Neural progenitor cell (in vitro differentiated cells): ENCODE data around the gene TMEM115. TPM values are rescaled to one million over a fixed set of nuclear protein-coding genes. Genes with fewer than 3 reads are reported as not detected.

Source experiments
- DNase-seq: peaks from one replicate; pipeline ENCODE4 v3.0.0-alpha.2; 2016; ENCODE audit warnings: low spot score
- H2AFZ ChIP-seq: fragments of 200-600 bp; sonication (generic); replicated peaks from 2 replicates; pipeline ENCODE4 v1.6.1; 2016; ENCODE audit warnings: antibody characterized with exemption
- H3F3A ChIP-seq: fragments of 200-600 bp; sonication (generic); 2 replicates; pipeline ENCODE4 v1.6.1; 2016; ENCODE audit warnings: antibody characterized with exemption, low read depth
- H3K27ac ChIP-seq: fragments of 200-600 bp; sonication (generic); 2 replicates; pipeline ENCODE4 v1.5.1; 2016; ENCODE audit warnings: mild to moderate bottlenecking
- H3K27me3 ChIP-seq: fragments of 200-600 bp; sonication (generic); 2 replicates; pipeline ENCODE4 v1.6.1; 2016; ENCODE audit warnings: mild to moderate bottlenecking, moderate library complexity
- H3K36me3 ChIP-seq: fragments of 200-600 bp; sonication (generic); 2 replicates; pipeline ENCODE4 v1.5.1; 2016
- H3K4me1 ChIP-seq: fragments of 200-600 bp; sonication (generic); 2 replicates; pipeline ENCODE4 v1.6.1; 2016; ENCODE audit warnings: mixed run types
- H3K4me2 ChIP-seq: fragments of 200-600 bp; sonication (generic); 2 replicates; pipeline ENCODE4 v1.6.1; 2016
- H3K4me3 ChIP-seq: fragments of 200-600 bp; sonication (generic); 2 replicates; pipeline ENCODE4 v1.5.1; 2016
- H3K79me2 ChIP-seq: fragments of 200-600 bp; sonication (generic); 2 replicates; pipeline ENCODE4 v1.6.1; 2016; ENCODE audit warnings: low read depth
- H3K9ac ChIP-seq: fragments of 200-600 bp; sonication (generic); 2 replicates; pipeline ENCODE4 v1.6.1; 2016
- H3K9me3 ChIP-seq: fragments of 200-600 bp; sonication (generic); 2 replicates; pipeline ENCODE4 v1.5.1; 2016; ENCODE audit warnings: low read depth
- H4K20me1 ChIP-seq: fragments of 200-600 bp; sonication (generic); 2 replicates; pipeline ENCODE4 v1.6.1; 2016; ENCODE audit warnings: low read depth
- H3K27ac Mint-ChIP-seq: 3 replicates; pipeline ENCODE4 v1.8.0; 2021; ENCODE audit warnings: mixed read lengths
- H3K27me3 Mint-ChIP-seq: 2 replicates; pipeline ENCODE4 v1.8.0; 2022; ENCODE audit warnings: low read depth, mild to moderate bottlenecking, inconsistent platforms, moderate library complexity, mixed read lengths; ENCODE audit not compliant: insufficient read depth
- H3K36me3 Mint-ChIP-seq: 3 replicates; pipeline ENCODE4 v1.8.0; 2021; ENCODE audit warnings: mixed read lengths
- H3K4me1 Mint-ChIP-seq: 3 replicates; pipeline ENCODE4 v1.8.0; 2021; ENCODE audit warnings: mixed read lengths
- H3K4me3 Mint-ChIP-seq: 3 replicates; pipeline ENCODE4 v1.8.0; 2021; ENCODE audit warnings: mild to moderate bottlenecking, moderate library complexity, mixed read lengths
- H3K9me3 Mint-ChIP-seq: 3 replicates; pipeline ENCODE4 v1.8.0; 2020; ENCODE audit warnings: mixed read lengths
- CTCF ChIP-seq: fragments of 200-600 bp; sonication (generic); IDR thresholded peaks from 2 replicates; pipeline ENCODE4 v1.5.1; 2017; ENCODE audit warnings: antibody characterized with exemption, mild to moderate bottlenecking
- EZH2 ChIP-seq: fragments of 200-600 bp; sonication (generic); IDR thresholded peaks from 2 replicates; pipeline ENCODE4 v1.6.1; 2017; ENCODE audit warnings: antibody characterized with exemption, mild to moderate bottlenecking, moderate library complexity
- EZH2phosphoT487 ChIP-seq: fragments of 200-600 bp; sonication (generic); IDR thresholded peaks from 2 replicates; pipeline ENCODE4 v1.6.1; 2017; ENCODE audit warnings: antibody characterized with exemption
- total RNA-seq: library from RNA; depleted of rRNA; stranded (reverse); fragments of >200 nt; gene quantifications from 2 replicates; pipeline ENCODE4 v1.2.3, GENCODE V29; 2015; ENCODE audit warnings: low replicate concordance

Gene TMEM115
- total RNA-seq, 1 donor from 2014 or later: 6.3 TPM

- H3K27me3 Mint-ChIP-seq: peaks cover 2% of the 10 kb centered on the region
- Histone ChIP-seq H3K27ac (no peak overlapping the region), H3F3A (no peaks in the 10 kb centered on the region), H3K79me2 (no peaks in the 10 kb centered on the region), H3K36me3 (no peaks in the 10 kb centered on the region), H3K9ac (no peak overlapping the region), H3K4me1 (peaks cover 3% of the 10 kb centered on the region), H3K9me3 (no peaks in the 10 kb centered on the region), H2AFZ (no peak overlapping the region), H4K20me1 (no peaks in the 10 kb centered on the region), H3K4me3 (no peak overlapping the region), H3K4me2 (no peak overlapping the region), H3K27me3 (no peaks in the 10 kb centered on the region)
- H3K27ac Mint-ChIP-seq: no peak overlapping the region
- H3K36me3 Mint-ChIP-seq: no peaks in the 10 kb centered on the region
- DNase-seq: peak; percentile 75
- TF ChIP-seq EZH2phosphoT487: no peak
- TF ChIP-seq CTCF: peak; percentile 62
- TF ChIP-seq EZH2: no peak
- H3K4me1 Mint-ChIP-seq: peaks cover 3% of the 10 kb centered on the region
- H3K9me3 Mint-ChIP-seq: no peaks in the 10 kb centered on the region
- no peak overlapping the region for H3K4me3 Mint-ChIP-seq
These were observed 28.8 kb upstream of the TMEM115 start for GRCh38 chr3:50388016-50388719.

- no peaks in the 10 kb centered on the region for H3K9me3 ChIP-seq
- H3K4me3 ChIP-seq: no peak overlapping the region
- no peaks in the 10 kb centered on the region for H3K36me3 ChIP-seq
- no peak overlapping the region for H2AFZ ChIP-seq
- H3K9ac ChIP-seq: no peak overlapping the region
- DNase-seq: no peak
- Mint-ChIP-seq H3K4me1 (peaks cover 16% of the 10 kb centered on the region), H3K36me3 (no peaks in the 10 kb centered on the region), H3K4me3 (no peak overlapping the region), H3K27ac (no peak overlapping the region), H3K27me3 (peaks cover 7% of the 10 kb centered on the region), H3K9me3 (no peaks in the 10 kb centered on the region)
- H3K27me3 ChIP-seq: no peaks in the 10 kb centered on the region
- TF ChIP-seq EZH2 (no peak), CTCF (no peak), EZH2phosphoT487 (no peak)
- H3F3A ChIP-seq: no peaks in the 10 kb centered on the region
- no peaks in the 10 kb centered on the region for H4K20me1 ChIP-seq
- H3K4me2 ChIP-seq: no peak overlapping the region
- H3K4me1 ChIP-seq: peaks cover 9% of the 10 kb centered on the region
- H3K27ac ChIP-seq: no peak overlapping the region
- no peaks in the 10 kb centered on the region for H3K79me2 ChIP-seq
These were observed 26.4 kb upstream of the TMEM115 start for GRCh38 chr3:50385754-50386153.

GRCh38 chr3:50383750-50384149 lies 24.4 kb upstream of the TMEM115 start:
- Histone ChIP-seq H3K79me2 (no peaks in the 10 kb centered on the region), H3K27ac (no peak overlapping the region), H3K9me3 (no peaks in the 10 kb centered on the region), H3K36me3 (no peaks in the 10 kb centered on the region), H3K27me3 (no peaks in the 10 kb centered on the region), H3K9ac (no peak overlapping the region), H2AFZ (no peak overlapping the region), H3K4me3 (no peak overlapping the region), H3F3A (no peaks in the 10 kb centered on the region), H3K4me1 (peaks cover 9% of the 10 kb centered on the region), H4K20me1 (no peaks in the 10 kb centered on the region), H3K4me2 (no peak overlapping the region)
- no peaks in the 10 kb centered on the region for H3K9me3 Mint-ChIP-seq
- no peak for TF ChIP-seq EZH2phosphoT487
- TF ChIP-seq CTCF: no peak
- no peak for TF ChIP-seq EZH2
- no peak overlapping the region for H3K4me3 Mint-ChIP-seq
- peaks cover 20% of the 10 kb centered on the region for H3K4me1 Mint-ChIP-seq
- peak overlapping the region; percentile 72 for H3K27ac Mint-ChIP-seq
- peaks cover 5% of the 10 kb centered on the region for H3K27me3 Mint-ChIP-seq
- no peaks in the 10 kb centered on the region for H3K36me3 Mint-ChIP-seq
- no peak for DNase-seq
